ENCODE results near the gene AFF1.
"Not testable (repeated sequence)": the region's sequence is repeated elsewhere in the genome, so short reads cannot be mapped to it uniquely, and the experiment has no call there.

Gene AFF1

DNA sequence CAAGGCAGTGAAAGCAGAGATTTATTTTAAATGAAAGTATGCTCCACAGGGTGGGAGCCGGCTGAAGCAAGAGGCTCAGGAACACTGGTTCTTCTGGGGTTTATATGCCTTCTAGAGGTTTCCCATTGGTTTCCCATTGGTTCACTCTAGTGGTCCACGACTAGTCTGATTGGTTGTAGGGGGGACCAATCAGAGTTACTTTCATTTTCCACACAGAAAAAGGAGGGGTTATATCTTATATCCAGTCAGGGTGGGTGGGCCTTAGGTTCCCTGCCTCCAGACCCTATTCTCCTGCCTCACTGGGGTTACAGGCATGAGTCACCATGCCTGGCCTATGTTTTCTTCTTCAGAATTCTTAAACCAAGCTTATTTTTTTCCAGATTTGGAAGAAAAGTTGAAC, 184.0 kb downstream of the AFF1 start:
- DNase-seq, result no peak

GRCh38 chr4:87120010-87120409, 185.2 kb downstream of the AFF1 start:
- no peak for DNase-seq

DNA sequence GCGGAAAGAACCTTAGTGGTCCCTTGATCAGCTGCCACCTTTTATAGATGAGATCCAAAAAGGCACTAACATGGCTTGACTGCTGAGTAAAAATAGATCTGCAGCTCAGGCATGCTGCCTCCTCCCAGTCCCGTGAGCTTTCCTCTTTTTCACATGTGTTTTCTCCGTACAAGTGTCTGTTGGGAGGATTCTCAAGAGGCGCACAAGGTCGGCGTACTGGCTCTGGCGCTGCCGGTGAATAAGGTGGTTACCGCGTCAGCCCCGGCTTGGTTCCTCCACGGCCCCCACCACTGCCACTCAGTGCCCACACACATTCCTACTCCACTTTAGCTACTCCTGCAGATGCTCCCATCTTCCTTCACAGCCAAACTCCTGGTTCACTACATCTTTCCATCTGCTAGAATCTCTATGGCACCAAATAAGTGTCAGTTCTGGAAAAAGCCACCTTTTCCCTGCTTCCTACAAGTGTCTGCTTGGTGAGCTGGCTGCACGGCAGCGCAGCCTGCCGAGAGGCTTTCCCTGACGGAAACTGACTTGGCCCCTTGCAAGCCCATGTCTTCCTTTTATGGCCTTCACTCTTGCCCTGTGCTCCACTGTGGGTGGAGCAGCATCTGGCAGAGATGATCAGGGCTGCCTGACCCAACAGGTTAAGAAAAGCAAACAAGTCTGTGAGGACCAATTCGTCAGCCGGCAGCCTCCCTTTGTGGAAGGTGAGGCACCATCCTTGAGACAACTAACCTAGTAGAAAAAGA, 185.8 kb downstream of the AFF1 start:
- DNase-seq, result no peak

GRCh38 chr4:87121341-87122065, 186.7 kb downstream of the AFF1 start:
- DNase-seq, result no peak

- DNase-seq, result no peak
These were observed 187.4 kb downstream of the AFF1 start for GRCh38 chr4:87122252-87122651.

DNA sequence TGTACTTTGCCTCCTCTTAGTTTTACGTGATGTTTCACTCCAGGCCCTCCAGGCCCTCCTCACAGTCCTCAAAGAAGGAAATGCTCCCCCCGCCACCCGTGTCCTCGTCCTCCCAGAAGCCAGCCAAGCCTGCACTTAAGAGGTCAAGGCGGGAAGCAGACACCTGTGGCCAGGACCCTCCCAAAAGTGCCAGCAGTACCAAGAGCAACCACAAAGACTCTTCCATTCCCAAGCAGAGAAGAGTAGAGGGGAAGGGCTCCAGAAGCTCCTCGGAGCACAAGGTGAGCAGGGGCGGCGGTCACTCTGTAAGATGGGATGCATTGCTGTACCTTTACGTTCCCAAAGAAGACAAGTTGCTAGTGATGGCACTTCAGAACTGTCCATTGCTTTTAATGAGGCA, 191.2 kb downstream of the AFF1 start:
- no peak for DNase-seq

- no peak for DNase-seq
These were observed 193.3 kb downstream of the AFF1 start for GRCh38 chr4:87128006-87128705.

- DNase-seq, result no peak
These were observed 194.9 kb downstream of the AFF1 start for GRCh38 chr4:87129681-87130080.

- DNase-seq, result no peak
These were observed 196.3 kb downstream of the AFF1 start for GRCh38 chr4:87130985-87131703.

DNA sequence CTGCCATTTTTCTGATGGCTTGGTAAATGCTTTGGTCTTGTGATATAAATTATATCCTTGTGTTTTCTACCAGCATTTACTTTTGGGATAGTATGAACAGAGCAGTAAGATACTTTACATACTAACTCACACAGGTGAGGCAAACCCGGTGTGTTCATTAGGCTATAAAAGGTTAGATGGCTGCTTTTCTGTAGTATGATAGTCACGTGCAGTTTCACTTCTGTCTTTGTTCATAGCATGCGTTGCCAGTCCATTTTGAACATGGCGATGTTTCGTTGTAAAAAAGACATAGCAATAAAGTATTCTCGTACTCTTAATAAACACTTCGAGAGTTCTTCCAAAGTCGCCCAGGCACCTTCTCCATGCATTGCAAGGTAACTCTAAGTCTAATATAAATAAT, 197.2 kb downstream of the AFF1 start:
- no peak for DNase-seq

DNA sequence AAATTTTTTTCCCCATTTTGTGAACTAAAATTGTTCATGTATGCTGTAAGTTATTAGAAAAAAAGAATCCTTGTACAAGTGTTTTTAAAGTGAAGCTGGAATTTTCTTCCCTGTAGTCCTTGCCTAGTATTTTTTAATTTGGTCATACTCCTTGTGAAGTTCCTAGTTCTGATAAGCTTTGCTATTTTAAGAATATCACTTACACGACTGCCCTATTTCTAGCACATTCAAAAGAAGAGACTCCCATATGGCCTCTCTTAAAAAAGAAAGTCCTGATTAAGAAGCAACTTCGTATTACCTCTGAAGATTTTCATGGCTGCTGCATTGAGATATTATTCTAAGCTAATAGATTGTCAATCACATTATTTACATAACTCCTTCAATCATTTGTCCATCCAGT, 198.4 kb downstream of the AFF1 start:
- no peak for DNase-seq

DNA sequence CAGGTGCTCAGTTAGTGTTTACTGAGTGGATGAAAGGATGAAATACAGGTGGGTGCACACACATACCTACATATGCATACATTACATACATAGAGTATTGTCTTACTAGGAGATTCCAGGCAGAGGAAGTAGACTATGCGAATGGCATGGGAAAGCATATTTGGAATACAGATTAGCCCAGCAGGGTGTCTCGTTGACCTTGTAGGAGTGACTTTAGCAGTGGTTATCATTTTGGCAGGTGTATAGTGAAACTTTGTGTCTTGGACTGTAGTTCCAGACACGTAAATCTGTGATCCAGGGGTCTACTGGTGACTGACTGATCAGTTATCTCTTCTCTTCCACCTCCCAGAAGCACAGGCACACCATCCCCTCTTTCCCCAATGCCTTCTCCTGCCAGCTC, 199.3 kb downstream of the AFF1 start:
- DNase-seq, result no peak

- no peak for DNase-seq
These were observed 206.6 kb downstream of the AFF1 start for GRCh38 chr4:87141428-87141827.

GRCh38 chr4:87144356-87144755, 209.5 kb downstream of the AFF1 start:
- no peak for DNase-seq

DNA sequence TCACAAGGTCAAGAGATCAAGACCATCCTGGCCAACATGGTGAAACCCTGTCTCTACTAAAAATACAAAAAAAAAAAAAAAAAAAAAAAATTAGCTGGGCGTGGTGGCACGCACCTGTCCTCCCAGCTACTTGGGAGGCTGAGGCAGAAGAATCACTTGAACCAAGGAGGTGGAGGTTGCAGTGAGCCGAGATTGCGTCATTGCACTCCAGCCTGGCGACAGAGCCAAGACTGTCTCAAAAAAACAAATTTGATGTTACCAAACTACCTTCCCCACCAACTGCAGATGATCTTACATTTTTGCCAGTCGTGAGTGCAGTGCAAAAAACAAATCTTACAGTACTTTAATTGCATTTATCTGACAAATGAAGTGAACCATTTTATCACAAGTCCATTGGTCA, 211.1 kb downstream of the AFF1 start:
- not testable (repeated sequence) for DNase-seq

DNA sequence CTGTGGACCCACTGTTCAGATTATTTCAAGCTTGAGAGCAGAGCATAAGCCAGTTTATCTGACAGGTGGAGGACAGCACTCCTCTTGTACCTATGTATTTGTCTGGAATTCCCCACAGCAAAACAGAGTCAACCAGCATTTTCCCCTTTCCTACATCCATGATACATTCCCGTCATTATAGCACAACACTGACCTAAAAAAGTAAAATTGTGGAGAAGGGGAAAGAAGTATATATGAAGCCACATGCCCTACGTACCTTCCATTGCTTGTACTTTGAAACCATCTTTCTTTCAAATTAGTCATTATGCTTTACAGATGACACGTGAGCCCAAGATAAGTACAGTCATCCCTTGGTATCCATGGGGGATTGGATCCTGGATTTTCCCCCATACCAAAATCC, 212.3 kb downstream of the AFF1 start:
- DNase-seq, result no peak

GRCh38 chr4:87150498-87151261, 215.9 kb downstream of the AFF1 start:
- DNase-seq, result no peak

GRCh38 chr4:87151730-87152129, 216.9 kb downstream of the AFF1 start:
- DNase-seq, result no peak

DNA sequence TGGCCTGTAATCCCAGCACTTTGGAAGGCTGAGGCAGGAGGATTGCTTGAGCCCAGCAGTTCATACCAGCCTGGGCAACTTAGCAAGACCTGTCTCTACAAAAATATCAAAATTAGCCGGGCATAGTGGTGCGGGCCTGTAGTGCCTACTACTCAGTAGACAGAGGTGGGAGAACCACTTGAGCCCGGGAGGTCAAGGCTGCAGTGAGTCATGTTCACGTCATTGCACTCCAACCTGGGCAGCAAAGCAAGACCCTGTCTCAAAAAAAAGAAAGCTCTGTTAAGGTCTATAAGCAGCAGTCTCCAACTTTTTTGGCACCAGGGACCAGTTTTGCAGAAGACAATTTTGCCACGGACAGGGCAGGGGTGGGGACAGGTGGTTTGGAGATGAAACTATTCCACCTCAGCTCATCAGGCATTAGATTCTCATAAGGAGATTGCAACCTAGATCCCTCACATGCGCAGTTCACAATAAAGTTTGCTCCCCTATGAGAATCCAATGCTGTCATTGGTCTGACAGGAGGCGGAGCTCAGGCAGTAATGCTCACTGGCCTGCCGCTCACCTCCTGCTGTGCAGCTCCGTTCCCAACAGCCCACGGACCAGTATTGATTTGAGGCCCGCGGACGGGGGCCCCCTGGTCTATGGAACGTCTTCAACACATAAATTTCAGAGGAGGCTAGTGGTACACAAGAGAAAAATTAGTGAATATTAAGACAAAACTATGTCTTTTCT, 217.7 kb downstream of the AFF1 start:
- no peak for DNase-seq

- DNase-seq, result no peak
These were observed 218.5 kb downstream of the AFF1 start for GRCh38 chr4:87153078-87153870.

DNA sequence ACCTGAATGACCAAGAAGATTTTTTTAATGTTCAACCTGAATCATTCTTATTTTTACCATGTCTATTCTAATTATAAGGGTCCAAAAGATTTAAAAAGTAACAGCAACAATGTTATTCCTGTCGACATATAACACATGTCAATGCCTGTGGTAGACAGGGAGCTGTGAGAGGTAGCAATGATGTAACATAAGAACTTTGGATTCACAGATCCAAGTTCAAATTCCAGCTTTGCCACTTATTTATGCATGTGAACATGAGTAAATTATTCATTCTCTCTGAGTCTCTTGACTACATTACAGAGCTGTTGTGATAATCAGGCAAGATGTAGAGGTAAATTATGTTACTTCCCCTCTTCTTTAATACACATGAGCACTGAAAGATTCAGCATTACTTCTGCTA, 231.1 kb downstream of the AFF1 start:
- DNase-seq, result no peak

All from activated CD8-positive, alpha-beta memory T cell treated with anti-CD3 and anti-CD28 coated beads for 24 hours (primary cell).